SK-N-SH treated with all-trans-retinoic acid at 6 μM for 48 hours (cell line): Measurements from ENCODE around the gene E2F7.

Experiments
- ATAC-seq: fragments of 200-7000 bp; cut with Tn5 transposase; 3 replicates; pipeline ENCODE4 v1.9.1; 2020; ENCODE audit warnings: mild to moderate bottlenecking, moderate library complexity
- BACH2 ChIP-seq: fragments of 250-450 bp; sonication (Bioruptor Pico); IDR thresholded peaks from 2 replicates; pipeline ENCODE4 v1.9.0; 2021; ENCODE audit warnings: mild to moderate bottlenecking, borderline replicate concordance
- CSDC2 ChIP-seq: fragments of 250-450 bp; sonication (Bioruptor Pico); IDR thresholded peaks from 2 replicates; pipeline ENCODE4 v1.5.0; 2020; ENCODE audit warnings: mild to moderate bottlenecking, moderate library complexity
- ESRRG ChIP-seq: fragments of 250-450 bp; sonication (Bioruptor Pico); IDR thresholded peaks from 2 replicates; pipeline ENCODE4 v1.6.1; 2021; ENCODE audit warnings: mild to moderate bottlenecking
- GLIS3 ChIP-seq: fragments of 250-450 bp; sonication (Bioruptor Pico); IDR thresholded peaks from 2 replicates; pipeline ENCODE4 v1.5.0; 2020; ENCODE audit warnings: mild to moderate bottlenecking, moderate library complexity
- ISL1 ChIP-seq: fragments of 250-450 bp; sonication (Bioruptor Pico); IDR thresholded peaks from 2 replicates; pipeline ENCODE4 v2.1.2; 2022; ENCODE audit warnings: mild to moderate bottlenecking, moderate library complexity
- OSR1 ChIP-seq: fragments of 250-450 bp; sonication (Bioruptor Pico); IDR thresholded peaks from 2 replicates; pipeline ENCODE4 v1.8.0; 2022; ENCODE audit warnings: moderate library complexity, mild to moderate bottlenecking, inconsistent platforms
- PPARA ChIP-seq: fragments of 250-450 bp; sonication (Bioruptor Pico); IDR thresholded peaks from 2 replicates; pipeline ENCODE4 v1.5.0; 2020; ENCODE audit warnings: mild to moderate bottlenecking, borderline replicate concordance
- SNAI2 ChIP-seq: fragments of 250-450 bp; sonication (Bioruptor Pico); IDR thresholded peaks from 2 replicates; pipeline ENCODE4 v1.5.0; 2020; ENCODE audit warnings: mild to moderate bottlenecking, moderate library complexity
- TCF4 ChIP-seq: fragments of 250-450 bp; sonication (Bioruptor Pico); IDR thresholded peaks from 2 replicates; pipeline ENCODE4 v1.8.0; 2021; ENCODE audit warnings: mild to moderate bottlenecking, moderate library complexity, borderline replicate concordance
- TOX ChIP-seq: fragments of 250-450 bp; sonication (Bioruptor Pico); IDR thresholded peaks from 2 replicates; pipeline ENCODE4 v1.8.0; 2021; ENCODE audit warnings: mild to moderate bottlenecking, moderate library complexity, borderline replicate concordance
- ZC3H10 ChIP-seq: fragments of 250-450 bp; sonication (Bioruptor Pico); IDR thresholded peaks from 2 replicates; pipeline ENCODE4 v1.5.1; 2021; ENCODE audit warnings: mild to moderate bottlenecking, moderate library complexity
- ZFP3 ChIP-seq: fragments of 250-450 bp; sonication (Bioruptor Pico); IDR thresholded peaks from 2 replicates; pipeline ENCODE4 v1.5.0; 2020; ENCODE audit warnings: mild to moderate bottlenecking, moderate library complexity
- ZFP30 ChIP-seq: fragments of 450-650 bp; formaldehyde crosslinking; IDR thresholded peaks from 2 replicates; pipeline ENCODE4 v1.5.0; 2022; ENCODE audit warnings: mild to moderate bottlenecking, moderate library complexity
- ZNF565 ChIP-seq: fragments of 450-650 bp; formaldehyde crosslinking; conservative IDR thresholded peaks from 2 replicates; pipeline ENCODE4 v1.5.0; 2020; ENCODE audit warnings: low read depth, mild to moderate bottlenecking, moderate library complexity
- ZNF8 ChIP-seq: fragments of 450-650 bp; formaldehyde crosslinking; IDR thresholded peaks from 2 replicates; pipeline ENCODE4 v1.5.0; 2020; ENCODE audit warnings: mild to moderate bottlenecking, moderate library complexity
- TF ChIP-seq, protein P1 (sequence below): fragments of 250-450 bp; sonication (Bioruptor Pico); IDR thresholded peaks from 2 replicates; pipeline ENCODE4 v1.5.1; 2021; ENCODE audit warnings: mild to moderate bottlenecking, moderate library complexity
- TF ChIP-seq, protein P2 (sequence below): fragments of 250-450 bp; sonication (Bioruptor Pico); IDR thresholded peaks from 2 replicates; pipeline ENCODE4 v1.5.1; 2020; ENCODE audit warnings: low read depth, mild to moderate bottlenecking, moderate library complexity
- TF ChIP-seq, protein P3 (sequence below): fragments of 250-450 bp; sonication (Bioruptor Pico); IDR thresholded peaks from 2 replicates; pipeline ENCODE4 v1.8.0; 2021; ENCODE audit warnings: low read depth, mild to moderate bottlenecking, moderate library complexity, borderline replicate concordance
- TF ChIP-seq, protein P4 (sequence below): fragments of 250-450 bp; sonication (Bioruptor Pico); IDR thresholded peaks from 2 replicates; pipeline ENCODE4 v1.8.0; 2020; ENCODE audit warnings: mild to moderate bottlenecking, moderate library complexity, borderline replicate concordance
- TF ChIP-seq, protein P5 (sequence below): fragments of 250-450 bp; sonication (Bioruptor Pico); IDR thresholded peaks from 2 replicates; pipeline ENCODE4 v1.5.0; 2020; ENCODE audit warnings: mild to moderate bottlenecking, moderate library complexity

E2F7 gene

DNA sequence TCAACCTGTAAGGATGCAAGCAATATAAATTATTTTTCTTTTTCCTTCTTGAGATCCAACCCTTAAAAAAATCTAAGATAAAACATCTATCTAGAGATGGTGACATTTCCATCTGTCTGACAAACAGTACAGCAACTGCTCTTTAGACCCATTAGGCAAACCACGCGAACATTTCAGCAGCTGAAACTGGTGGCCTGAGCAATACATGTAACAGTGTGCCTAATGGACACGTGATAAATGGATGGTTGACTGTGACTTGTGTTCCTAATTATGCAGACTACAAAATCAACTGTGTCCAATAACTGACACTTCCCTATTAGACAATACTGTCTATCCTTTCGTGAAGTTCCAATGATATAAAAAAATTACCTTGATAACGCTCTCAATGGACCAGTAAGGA lies 18.9 kb downstream of the E2F7 start (continued):
- TF ChIP-seq SNAI2: no peak
- TF ChIP-seq, protein P1, sequence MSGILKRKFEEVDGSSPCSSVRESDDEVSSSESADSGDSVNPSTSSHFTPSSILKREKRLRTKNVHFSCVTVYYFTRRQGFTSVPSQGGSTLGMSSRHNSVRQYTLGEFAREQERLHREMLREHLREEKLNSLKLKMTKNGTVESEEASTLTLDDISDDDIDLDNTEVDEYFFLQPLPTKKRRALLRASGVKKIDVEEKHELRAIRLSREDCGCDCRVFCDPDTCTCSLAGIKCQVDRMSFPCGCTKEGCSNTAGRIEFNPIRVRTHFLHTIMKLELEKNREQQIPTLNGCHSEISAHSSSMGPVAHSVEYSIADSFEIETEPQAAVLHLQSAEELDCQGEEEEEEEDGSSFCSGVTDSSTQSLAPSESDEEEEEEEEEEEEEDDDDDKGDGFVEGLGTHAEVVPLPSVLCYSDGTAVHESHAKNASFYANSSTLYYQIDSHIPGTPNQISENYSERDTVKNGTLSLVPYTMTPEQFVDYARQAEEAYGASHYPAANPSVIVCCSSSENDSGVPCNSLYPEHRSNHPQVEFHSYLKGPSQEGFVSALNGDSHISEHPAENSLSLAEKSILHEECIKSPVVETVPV: no peak
- TF ChIP-seq, all 23 proteins: peak for 0

DNA sequence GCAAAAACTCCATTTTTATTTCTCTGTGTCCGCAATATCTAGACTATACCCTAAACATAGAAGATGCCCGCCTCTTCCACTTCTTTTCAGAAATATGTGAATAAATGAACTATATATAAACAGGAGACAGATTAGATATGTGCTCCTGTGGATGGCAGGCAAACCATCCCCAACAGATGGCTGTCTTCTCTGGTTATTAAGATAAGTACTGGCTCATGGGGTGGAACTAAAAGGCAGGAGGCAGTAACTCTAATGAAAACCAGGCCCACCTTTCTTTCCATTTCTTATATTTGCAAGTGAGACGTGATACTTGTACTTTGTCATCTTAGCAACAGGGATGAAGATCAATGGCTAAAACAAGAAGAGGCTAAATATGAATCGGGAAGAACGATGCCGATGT lies 20.2 kb downstream of the E2F7 start:
- peak; percentile 60; the same call in 2 of the 3 replicates for ATAC-seq
- TF ChIP-seq, protein P2, sequence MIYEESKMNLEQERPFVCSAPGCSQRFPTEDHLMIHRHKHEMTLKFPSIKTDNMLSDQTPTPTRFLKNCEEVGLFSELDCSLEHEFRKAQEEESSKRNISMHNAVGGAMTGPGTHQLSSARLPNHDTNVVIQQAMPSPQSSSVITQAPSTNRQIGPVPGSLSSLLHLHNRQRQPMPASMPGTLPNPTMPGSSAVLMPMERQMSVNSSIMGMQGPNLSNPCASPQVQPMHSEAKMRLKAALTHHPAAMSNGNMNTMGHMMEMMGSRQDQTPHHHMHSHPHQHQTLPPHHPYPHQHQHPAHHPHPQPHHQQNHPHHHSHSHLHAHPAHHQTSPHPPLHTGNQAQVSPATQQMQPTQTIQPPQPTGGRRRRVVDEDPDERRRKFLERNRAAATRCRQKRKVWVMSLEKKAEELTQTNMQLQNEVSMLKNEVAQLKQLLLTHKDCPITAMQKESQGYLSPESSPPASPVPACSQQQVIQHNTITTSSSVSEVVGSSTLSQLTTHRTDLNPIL (CRISPR knock-in tag): no peak
- peak; percentile 32; the same call in 1 of the 2 replicates for TF ChIP-seq TCF4 (CRISPR knock-in tag)

DNA sequence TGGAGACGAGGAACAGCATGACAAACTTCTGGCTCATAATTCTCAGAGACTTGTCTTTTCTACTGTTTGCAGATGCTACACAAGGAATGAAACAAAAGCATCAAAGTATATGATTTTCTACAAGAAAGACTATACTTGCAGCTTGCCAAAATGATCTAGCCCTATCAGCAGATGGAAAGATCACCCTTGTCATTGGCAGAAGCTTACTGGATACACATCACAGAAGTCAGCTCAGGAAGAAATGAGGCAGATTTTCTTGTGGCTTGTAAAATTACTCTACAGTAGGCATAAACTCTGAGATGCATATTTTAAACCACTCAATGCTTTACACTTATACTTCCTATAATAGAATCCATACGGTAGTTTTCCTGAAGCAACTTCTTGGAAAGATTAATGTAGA lies 20.6 kb downstream of the E2F7 start:
- TF ChIP-seq GLIS3 (CRISPR knock-in tag) (no peak), ZFP3 (CRISPR knock-in tag) (no peak), ISL1 (CRISPR knock-in tag) (no peak), PPARA (CRISPR knock-in tag) (no peak), ESRRG (CRISPR knock-in tag) (no peak), ZNF565 (CRISPR knock-in tag) (no peak), ZFP30 (no peak)
- TF ChIP-seq, protein P1: no peak
- TF ChIP-seq, protein P3, sequence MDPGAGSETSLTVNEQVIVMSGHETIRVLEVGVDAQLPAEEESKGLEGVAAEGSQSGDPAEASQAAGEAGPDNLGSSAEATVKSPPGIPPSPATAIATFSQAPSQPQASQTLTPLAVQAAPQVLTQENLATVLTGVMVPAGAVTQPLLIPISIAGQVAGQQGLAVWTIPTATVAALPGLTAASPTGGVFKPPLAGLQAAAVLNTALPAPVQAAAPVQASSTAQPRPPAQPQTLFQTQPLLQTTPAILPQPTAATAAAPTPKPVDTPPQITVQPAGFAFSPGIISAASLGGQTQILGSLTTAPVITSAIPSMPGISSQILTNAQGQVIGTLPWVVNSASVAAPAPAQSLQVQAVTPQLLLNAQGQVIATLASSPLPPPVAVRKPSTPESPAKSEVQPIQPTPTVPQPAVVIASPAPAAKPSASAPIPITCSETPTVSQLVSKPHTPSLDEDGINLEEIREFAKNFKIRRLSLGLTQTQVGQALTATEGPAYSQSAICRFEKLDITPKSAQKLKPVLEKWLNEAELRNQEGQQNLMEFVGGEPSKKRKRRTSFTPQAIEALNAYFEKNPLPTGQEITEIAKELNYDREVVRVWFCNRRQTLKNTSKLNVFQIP: no peak
- peak; percentile 44 for ATAC-seq

DNA sequence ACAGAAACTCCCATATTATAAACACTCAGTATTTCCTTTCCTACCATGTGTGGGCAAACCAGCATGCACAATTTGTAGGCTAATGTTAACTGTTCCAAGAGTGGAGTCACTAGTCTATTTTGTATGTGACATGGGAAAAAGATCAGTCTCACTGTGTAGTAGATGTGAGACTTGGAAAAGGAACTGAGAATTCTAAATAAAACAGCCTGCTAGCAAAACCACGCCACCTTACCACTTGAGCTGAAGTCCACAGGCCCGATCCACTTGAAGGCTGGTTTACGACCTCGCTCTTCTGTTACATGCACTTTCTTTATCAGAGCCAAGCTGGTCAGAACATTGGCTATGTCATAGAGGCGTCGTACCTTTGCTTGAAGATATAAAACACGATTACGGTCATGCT lies 22.5 kb downstream of the E2F7 start:
- TF ChIP-seq BACH2 (CRISPR knock-in tag) (no peak), ESRRG (CRISPR knock-in tag) (no peak), ZC3H10 (CRISPR knock-in tag) (no peak), GLIS3 (CRISPR knock-in tag) (no peak), ZNF8 (CRISPR knock-in tag) (no peak), OSR1 (CRISPR knock-in tag) (no peak), ISL1 (CRISPR knock-in tag) (no peak), TCF4 (CRISPR knock-in tag) (no peak), TOX (no peak), CSDC2 (CRISPR knock-in tag) (no peak), SNAI2 (no peak), PPARA (CRISPR knock-in tag) (no peak)
- TF ChIP-seq, protein P4, sequence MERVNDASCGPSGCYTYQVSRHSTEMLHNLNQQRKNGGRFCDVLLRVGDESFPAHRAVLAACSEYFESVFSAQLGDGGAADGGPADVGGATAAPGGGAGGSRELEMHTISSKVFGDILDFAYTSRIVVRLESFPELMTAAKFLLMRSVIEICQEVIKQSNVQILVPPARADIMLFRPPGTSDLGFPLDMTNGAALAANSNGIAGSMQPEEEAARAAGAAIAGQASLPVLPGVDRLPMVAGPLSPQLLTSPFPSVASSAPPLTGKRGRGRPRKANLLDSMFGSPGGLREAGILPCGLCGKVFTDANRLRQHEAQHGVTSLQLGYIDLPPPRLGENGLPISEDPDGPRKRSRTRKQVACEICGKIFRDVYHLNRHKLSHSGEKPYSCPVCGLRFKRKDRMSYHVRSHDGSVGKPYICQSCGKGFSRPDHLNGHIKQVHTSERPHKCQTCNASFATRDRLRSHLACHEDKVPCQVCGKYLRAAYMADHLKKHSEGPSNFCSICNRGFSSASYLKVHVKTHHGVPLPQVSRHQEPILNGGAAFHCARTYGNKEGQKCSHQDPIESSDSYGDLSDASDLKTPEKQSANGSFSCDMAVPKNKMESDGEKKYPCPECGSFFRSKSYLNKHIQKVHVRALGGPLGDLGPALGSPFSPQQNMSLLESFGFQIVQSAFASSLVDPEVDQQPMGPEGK (CRISPR knock-in tag): no peak
- TF ChIP-seq, protein P5, sequence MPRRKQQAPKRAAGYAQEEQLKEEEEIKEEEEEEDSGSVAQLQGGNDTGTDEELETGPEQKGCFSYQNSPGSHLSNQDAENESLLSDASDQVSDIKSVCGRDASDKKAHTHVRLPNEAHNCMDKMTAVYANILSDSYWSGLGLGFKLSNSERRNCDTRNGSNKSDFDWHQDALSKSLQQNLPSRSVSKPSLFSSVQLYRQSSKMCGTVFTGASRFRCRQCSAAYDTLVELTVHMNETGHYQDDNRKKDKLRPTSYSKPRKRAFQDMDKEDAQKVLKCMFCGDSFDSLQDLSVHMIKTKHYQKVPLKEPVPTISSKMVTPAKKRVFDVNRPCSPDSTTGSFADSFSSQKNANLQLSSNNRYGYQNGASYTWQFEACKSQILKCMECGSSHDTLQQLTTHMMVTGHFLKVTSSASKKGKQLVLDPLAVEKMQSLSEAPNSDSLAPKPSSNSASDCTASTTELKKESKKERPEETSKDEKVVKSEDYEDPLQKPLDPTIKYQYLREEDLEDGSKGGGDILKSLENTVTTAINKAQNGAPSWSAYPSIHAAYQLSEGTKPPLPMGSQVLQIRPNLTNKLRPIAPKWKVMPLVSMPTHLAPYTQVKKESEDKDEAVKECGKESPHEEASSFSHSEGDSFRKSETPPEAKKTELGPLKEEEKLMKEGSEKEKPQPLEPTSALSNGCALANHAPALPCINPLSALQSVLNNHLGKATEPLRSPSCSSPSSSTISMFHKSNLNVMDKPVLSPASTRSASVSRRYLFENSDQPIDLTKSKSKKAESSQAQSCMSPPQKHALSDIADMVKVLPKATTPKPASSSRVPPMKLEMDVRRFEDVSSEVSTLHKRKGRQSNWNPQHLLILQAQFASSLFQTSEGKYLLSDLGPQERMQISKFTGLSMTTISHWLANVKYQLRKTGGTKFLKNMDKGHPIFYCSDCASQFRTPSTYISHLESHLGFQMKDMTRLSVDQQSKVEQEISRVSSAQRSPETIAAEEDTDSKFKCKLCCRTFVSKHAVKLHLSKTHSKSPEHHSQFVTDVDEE: no peak
- TF ChIP-seq, protein P3: no peak
- no peak for ATAC-seq
